Kidney epithelial cell (primary cell): ENCODE measurements around the gene ARHGDIA. TPM values are rescaled to one million over a fixed set of nuclear protein-coding genes. Genes with fewer than 3 reads are reported as not detected.

ENCODE experiments used
- DNase-seq: peaks from one replicate; pipeline ENCODE4 v3.0.0-alpha.2; 2010; ENCODE audit warnings: low read depth
- H3K27me3 ChIP-seq: 2 replicates; pipeline ENCODE4 v1.6.0; 2011; ENCODE audit warnings: low read length; ENCODE audit not compliant: control insufficient read depth, insufficient read depth
- H3K36me3 ChIP-seq: 2 replicates; pipeline ENCODE4 v1.5.1; 2011; ENCODE audit warnings: low read length; ENCODE audit not compliant: control insufficient read depth, insufficient read depth
- H3K4me3 ChIP-seq: 2 replicates; pipeline ENCODE4 v1.5.1; 2011; ENCODE audit warnings: low read depth, mild to moderate bottlenecking, control low read depth, low read length
- total RNA-seq: library from RNA; depleted of rRNA; stranded (reverse); fragments of >200 nt; gene quantifications from 2 replicates; pipeline ENCODE4 v1.2.3, GENCODE V29; 2015
- TF ChIP-seq, protein P1 (sequence below): IDR thresholded peaks from 2 replicates; pipeline ENCODE4 v1.5.1; 2011; ENCODE audit warnings: mild to moderate bottlenecking, moderate library complexity, low read length, control low read depth, inconsistent platforms; ENCODE audit not compliant: insufficient read depth, poor library complexity, severe bottlenecking

The ARHGDIA gene
- total RNA-seq, 1 donor from 2014 or later, result 243 TPM

DNA sequence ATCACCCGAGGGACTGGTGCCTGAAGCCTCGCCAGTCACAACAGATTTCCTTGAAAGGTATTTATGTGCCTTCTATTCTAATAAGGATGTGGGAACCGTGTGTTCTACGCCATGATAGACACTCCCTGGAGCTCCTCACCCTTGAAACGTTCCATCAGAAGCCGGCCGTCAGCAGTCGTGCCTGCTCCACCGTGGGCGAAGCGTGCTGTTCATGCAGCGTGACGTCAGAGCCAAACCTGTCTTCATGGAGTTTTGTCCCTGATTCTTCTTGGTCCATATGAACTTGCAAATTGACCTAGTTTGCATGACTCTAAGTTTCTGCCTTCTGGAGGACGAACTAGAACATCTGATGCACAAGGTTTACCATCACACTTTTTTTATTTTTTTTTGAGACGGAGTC, 31.8 kb downstream of the ARHGDIA start:
- TF ChIP-seq, protein P1, sequence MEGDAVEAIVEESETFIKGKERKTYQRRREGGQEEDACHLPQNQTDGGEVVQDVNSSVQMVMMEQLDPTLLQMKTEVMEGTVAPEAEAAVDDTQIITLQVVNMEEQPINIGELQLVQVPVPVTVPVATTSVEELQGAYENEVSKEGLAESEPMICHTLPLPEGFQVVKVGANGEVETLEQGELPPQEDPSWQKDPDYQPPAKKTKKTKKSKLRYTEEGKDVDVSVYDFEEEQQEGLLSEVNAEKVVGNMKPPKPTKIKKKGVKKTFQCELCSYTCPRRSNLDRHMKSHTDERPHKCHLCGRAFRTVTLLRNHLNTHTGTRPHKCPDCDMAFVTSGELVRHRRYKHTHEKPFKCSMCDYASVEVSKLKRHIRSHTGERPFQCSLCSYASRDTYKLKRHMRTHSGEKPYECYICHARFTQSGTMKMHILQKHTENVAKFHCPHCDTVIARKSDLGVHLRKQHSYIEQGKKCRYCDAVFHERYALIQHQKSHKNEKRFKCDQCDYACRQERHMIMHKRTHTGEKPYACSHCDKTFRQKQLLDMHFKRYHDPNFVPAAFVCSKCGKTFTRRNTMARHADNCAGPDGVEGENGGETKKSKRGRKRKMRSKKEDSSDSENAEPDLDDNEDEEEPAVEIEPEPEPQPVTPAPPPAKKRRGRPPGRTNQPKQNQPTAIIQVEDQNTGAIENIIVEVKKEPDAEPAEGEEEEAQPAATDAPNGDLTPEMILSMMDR, result no peak
- Histone ChIP-seq H3K27me3 (peaks cover 2% of the 10 kb centered on the region), H3K4me3 (no peak overlapping the region), H3K36me3 (no peaks in the 10 kb centered on the region)
- DNase-seq, result no peak

DNA sequence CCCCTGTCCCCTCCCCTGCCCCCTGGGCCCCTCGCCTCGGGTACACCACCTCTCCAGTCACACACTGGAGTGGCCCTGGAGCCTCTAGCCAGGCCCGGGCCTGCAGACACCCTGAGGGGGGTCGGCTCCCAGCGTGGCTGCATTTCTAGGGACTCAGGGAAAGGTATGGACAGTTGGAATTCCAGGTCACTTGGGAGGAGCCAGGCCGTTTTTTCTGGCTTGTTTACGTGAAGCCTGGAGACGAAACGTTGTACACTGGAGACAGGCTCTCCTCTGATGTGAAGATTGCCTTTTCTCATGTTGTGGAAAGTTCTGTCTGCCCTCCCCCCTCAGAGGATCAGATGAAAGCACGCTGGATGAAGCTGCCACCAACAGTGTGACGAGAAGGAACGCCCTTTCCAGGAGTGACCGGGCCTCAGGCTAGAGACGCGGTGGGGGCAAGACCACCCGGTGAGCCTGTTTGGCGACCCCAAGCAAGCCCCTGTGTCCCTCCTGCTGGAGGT, 32.3 kb downstream of the ARHGDIA start:
- TF ChIP-seq, protein P1, result no peak
- Histone ChIP-seq H3K36me3 (no peaks in the 10 kb centered on the region), H3K4me3 (no peak overlapping the region), H3K27me3 (peaks cover 2% of the 10 kb centered on the region)
- DNase-seq, result no peak

DNA sequence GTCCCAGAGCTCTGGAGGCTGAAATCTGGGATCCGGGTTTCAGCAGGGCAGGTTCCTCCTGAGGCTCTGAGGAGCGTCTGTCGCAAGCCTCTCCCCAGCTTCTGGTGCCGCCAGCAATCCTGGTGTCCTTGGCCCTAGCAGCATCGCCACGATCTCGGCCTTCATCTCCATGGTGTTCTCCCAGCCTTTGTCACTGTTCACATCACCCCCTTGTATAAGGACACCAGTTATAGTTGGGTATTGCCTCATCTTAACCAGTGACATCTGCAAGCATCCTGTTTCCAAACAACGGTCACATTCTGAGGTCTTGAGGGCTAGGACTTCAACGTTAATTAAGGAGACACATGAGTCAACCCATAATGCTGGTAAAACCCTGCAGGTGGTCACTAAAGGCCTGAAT, 33.5 kb downstream of the ARHGDIA start:
- TF ChIP-seq, protein P1, result no peak
- Histone ChIP-seq H3K4me3 (no peak overlapping the region), H3K36me3 (no peaks in the 10 kb centered on the region), H3K27me3 (peaks cover 2% of the 10 kb centered on the region)
- no peak for DNase-seq

DNA sequence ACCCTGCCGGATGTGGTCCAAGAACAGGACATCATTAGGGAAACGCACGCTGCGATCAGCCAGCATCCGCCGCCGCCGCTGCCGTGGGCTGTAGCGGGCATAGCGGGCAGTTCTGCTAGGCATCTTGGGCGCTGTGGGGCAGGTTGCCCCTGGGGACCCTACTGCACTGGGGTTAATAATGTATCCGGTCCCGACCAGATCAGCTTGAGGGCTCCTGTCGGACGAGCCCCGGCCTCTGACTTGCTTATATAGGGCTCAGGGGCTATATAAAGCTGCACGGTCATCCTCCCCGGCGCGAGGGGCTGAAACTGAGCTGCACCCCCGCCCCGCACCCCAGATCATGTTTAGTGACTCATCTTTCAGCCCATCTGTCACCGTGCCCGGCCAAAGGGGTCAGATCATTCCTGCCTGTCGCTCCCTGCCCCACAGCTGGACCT, 36.3 kb downstream of the ARHGDIA start, which contains the start of gene PPP1R27:
PPP1R27 (minus strand) TSS at position 220 of the 437 bp plus-strand sequence; CDS start at position 123, 97 bp downstream.
- peak within 1 kb of the TSS; percentile 55 for H3K4me3 ChIP-seq
- TF ChIP-seq, protein P1, result no peak
- peaks cover 2% of the 10 kb centered on the region for H3K27me3 ChIP-seq
- no peak for DNase-seq
- no peaks in the 10 kb centered on the region for H3K36me3 ChIP-seq

DNA sequence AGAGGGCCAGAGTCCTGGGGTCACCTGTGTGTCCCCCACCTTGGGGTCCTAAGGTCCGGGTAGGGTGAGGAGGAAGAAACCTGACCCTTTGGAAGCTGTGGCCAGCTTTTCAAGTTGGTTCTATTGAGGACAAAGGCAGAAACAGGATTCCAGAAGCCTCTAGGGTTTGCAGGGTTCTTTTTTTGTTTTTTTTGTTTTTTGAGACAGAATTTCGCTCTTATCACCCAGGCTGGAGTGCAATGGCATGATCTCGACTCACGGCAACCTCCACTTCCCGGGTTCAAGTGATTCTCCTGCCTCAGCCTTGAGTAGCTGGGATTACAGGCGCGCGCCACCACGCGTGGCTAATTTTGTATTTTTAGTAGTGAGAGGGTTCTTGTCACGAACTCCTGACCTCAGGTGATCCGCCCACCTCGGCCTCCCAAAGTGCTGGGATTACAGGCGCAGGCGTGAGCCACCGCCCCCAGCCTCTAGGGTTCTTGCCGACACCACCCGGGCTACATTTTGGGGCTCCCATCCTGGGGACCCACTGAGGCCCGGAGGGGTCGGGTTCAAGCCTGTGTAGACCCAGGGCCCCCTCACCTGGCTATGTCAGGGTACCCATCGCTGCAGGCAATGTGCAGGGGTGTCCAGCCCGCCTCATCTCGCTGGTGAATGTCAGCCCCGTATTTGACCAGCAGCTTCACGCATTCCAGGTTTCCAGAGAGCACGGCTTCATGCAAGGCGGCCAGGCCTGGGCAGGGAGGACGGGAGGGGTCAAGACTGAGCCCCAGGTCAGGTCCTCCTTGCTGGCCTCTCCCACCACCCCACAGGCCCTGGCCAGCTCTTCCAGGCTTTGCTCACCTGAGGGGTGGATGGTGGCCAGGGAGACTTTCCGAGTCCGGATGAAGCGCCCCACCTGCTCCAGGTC, 37.0 kb downstream of the ARHGDIA start:
- no peak for DNase-seq
- H3K4me3 ChIP-seq, result peak overlapping the region; percentile 55
- TF ChIP-seq, protein P1, result no peak
- H3K36me3 ChIP-seq, result no peaks in the 10 kb centered on the region
- H3K27me3 ChIP-seq, result no peaks in the 10 kb centered on the region
